ENCODE measurements around the gene CREB5. TPM values are rescaled to one million over a fixed set of nuclear protein-coding genes. Genes with fewer than 3 reads are reported as not detected.

CREB5 gene
- total RNA-seq, 1 experiment from 2014 or later: 0.49 TPM

- ChIA-PET POLR2A (no interaction called here), CTCF (no interaction called here)
- H3K4me3 ChIP-seq (replicated peaks in 1 of 2; ENCODE audit: low read depth in 1 of 2, low read length in 2 of 2): no peak overlapping the region
Observed at GRCh38 chr7:28706584-28706983, 294.3 kb downstream of the CREB5 start.

More at GRCh38 chr7:28706584-28706983, 294.3 kb downstream of the CREB5 start:
- H3K36me3 ChIP-seq (ENCODE audit: control insufficient read depth in 1 of 2, insufficient read depth in 2 of 2, low read length in 2 of 2): no peaks in the 10 kb centered on the region
- H3K27ac ChIP-seq (ENCODE audit: low read depth, low read length): no peak overlapping the region
- H3K9ac ChIP-seq (ENCODE audit: low read length): no peak overlapping the region
- ATAC-seq (no peak), DNase-seq (ENCODE audit: low read depth, low spot score) (no peak)
- peaks cover 40% of the 10 kb centered on the region for H3K27me3 ChIP-seq (ENCODE audit: insufficient read depth, low read length)
- no peaks in the 10 kb centered on the region for H3K9me3 ChIP-seq (ENCODE audit: control insufficient read depth in 1 of 2, insufficient read depth in 1 of 2, low read depth in 1 of 2, low read length in 2 of 2)
- H3K4me1 ChIP-seq (ENCODE audit: control insufficient read depth in 1 of 2, insufficient read depth in 2 of 2, low read length in 2 of 2): no peaks in the 10 kb centered on the region
- RAD21 ChIA-PET (ENCODE audit: low non-redundant PET in 1 of 2, low total read pairs in 2 of 2, uncharacterized antibody in 2 of 2, unreplicated experiment in 2 of 2): no interaction called here
- no peaks in the 10 kb centered on the region for H4K20me1 ChIP-seq (ENCODE audit: insufficient read depth)
- H3K4me2 ChIP-seq (ENCODE audit: low read length): no peak overlapping the region
- H3K79me2 ChIP-seq (ENCODE audit: insufficient read depth, low read length): no peaks in the 10 kb centered on the region
- no peaks in the 10 kb centered on the region for H3K9me2 ChIP-seq (ENCODE audit: insufficient read depth)
- no peak overlapping the region for H2AFZ ChIP-seq (ENCODE audit: low read depth, low read length, poor library complexity, severe bottlenecking)
- BruUV-seq (replicated peaks): no TSS peak
- TF ChIP-seq POLR2A (IDR thresholded peaks at IDR 0.05; ENCODE audit: borderline replicate concordance, extremely low read depth, insufficient read depth, insufficient read length) (no peak), REST (IDR thresholded peaks at IDR 0.05; ENCODE audit: low read depth) (no peak)
- intact Hi-C loops (cut with micrococcal nuclease): no loop called here
